K562 (cell line): ENCODE measurements around the gene UBE2O. TPM values are rescaled to one million over a fixed set of nuclear protein-coding genes. Genes with fewer than 3 reads are reported as not detected.

ENCODE experiments used
- ATAC-seq: fragments of 200-7000 bp; cut with Tn5 transposase; 3 replicates; pipeline ENCODE4 v1.9.1; 2020; ENCODE audit warnings: moderate library complexity
- BruUV-seq: library from RNA; stranded (reverse); fragments of 400-500 nt; replicated peaks from 2 replicates; lab custom pipeline; 2021; lab: Mats Ljungman, UMichigan
- CTCF ChIA-PET: fragments of 300-600 bp; formaldehyde crosslinking; extraction: SDS; loops from one replicate; lab custom pipeline; 2021; ENCODE audit warnings: low intra/inter-chr PET ratio; lab: Yijun Ruan, JAX
- POLR2A ChIA-PET: fragments of 300-600, 350-650 bp; sonication (Branson Sonifier 250); formaldehyde crosslinking; extraction: SDS; loops from one replicate; lab custom pipeline; 2021; ENCODE audit warnings: antibody characterized with exemption, inconsistent platforms; lab: Yijun Ruan, JAX
- DNase-seq, 4 experiments: peaks; one replicate each; pipeline versions ENCODE4 v3.0.0 to v3.0.0-alpha.2; 2011 to 2018; ENCODE audit warnings: low spot score in 3 of 4, mixed read lengths in 3 of 4; ENCODE audit errors: extremely low read depth in 1 of 4
- FAIRE-seq: peaks from 2 replicates; lab custom pipeline; 2011; peaks lifted over from hg19 to GRCh38; lab: Jason Lieb, UNC
- H2AFZ ChIP-seq: 2 replicates; pipeline ENCODE4 v1.6.0; 2011; ENCODE audit warnings: low read depth, low read length, control low read depth, inconsistent platforms
- H3K27ac ChIP-seq: fragments of 200-600 bp; 3 replicates; pipeline ENCODE4 v1.8.0; 2011; ENCODE audit warnings: low read depth, mild to moderate bottlenecking, control low read depth, inconsistent platforms, low read length, moderate library complexity, mixed read lengths; ENCODE audit errors: extremely low read depth
- H3K27me3 ChIP-seq, 2 experiments: fragments of 300-600 bp in 1 of 2; 2 replicates in 1 of 2; 3 replicates in 1 of 2; pipeline versions ENCODE4 v1.6.0 to v1.8.0; 2011; ENCODE audit warnings: inconsistent platforms in 2 of 2, low read length in 2 of 2, mild to moderate bottlenecking in 1 of 2, mixed read lengths in 1 of 2, moderate library complexity in 1 of 2; ENCODE audit not compliant: control insufficient read depth in 2 of 2, insufficient read depth in 2 of 2
- H3K36me3 ChIP-seq: fragments of 300-600 bp; 3 replicates; pipeline ENCODE4 v1.8.0; 2011; ENCODE audit warnings: mild to moderate bottlenecking, low read length, inconsistent platforms; ENCODE audit not compliant: control insufficient read depth, insufficient read depth
- H3K4me1 ChIP-seq, 2 experiments: fragments of 200-600 bp in 1 of 2; replicated peaks in 1 of 2; 2 replicates in 1 of 2; 3 replicates in 1 of 2; pipeline versions ENCODE4 v1.5.1 to v1.8.0; 2011; ENCODE audit warnings: inconsistent platforms in 2 of 2, low read length in 2 of 2, mild to moderate bottlenecking in 1 of 2, mixed read lengths in 1 of 2, moderate library complexity in 1 of 2; ENCODE audit not compliant: control insufficient read depth in 2 of 2, insufficient read depth in 2 of 2
- H3K4me2 ChIP-seq: 2 replicates; pipeline ENCODE4 v1.6.1; 2011; ENCODE audit warnings: low read length, control low read depth, inconsistent platforms, mixed read lengths; ENCODE audit not compliant: insufficient read depth
- H3K4me3 ChIP-seq: fragments of 200-600 bp; sonication (generic), shearing (Covaris generic); 2 replicates; pipeline ENCODE4 v1.5.1; 2016; ENCODE audit warnings: control low read depth, inconsistent platforms
- H3K79me2 ChIP-seq: fragments of 200-600 bp; 3 replicates; pipeline ENCODE4 v1.8.0; 2011; ENCODE audit warnings: low read length, inconsistent platforms; ENCODE audit not compliant: control insufficient read depth, insufficient read depth
- H3K9ac ChIP-seq, 2 experiments: 2 replicates each; pipeline versions ENCODE4 v1.6.0 to v1.6.1; 2011; ENCODE audit warnings: low read depth in 2 of 2, low read length in 2 of 2, control low read depth in 1 of 2, inconsistent platforms in 1 of 2, mild to moderate bottlenecking in 1 of 2, mixed read lengths in 1 of 2; ENCODE audit not compliant: insufficient read depth in 1 of 2
- H3K9me1 ChIP-seq: one replicate; pipeline ENCODE4 v1.6.0; 2011; ENCODE audit warnings: inconsistent platforms, mild to moderate bottlenecking, low read length, moderate library complexity; ENCODE audit not compliant: control insufficient read depth, insufficient read depth
- H3K9me3 ChIP-seq: replicated peaks from 2 replicates; pipeline ENCODE4 v1.5.1; 2011; ENCODE audit warnings: low read depth, low read length, inconsistent platforms; ENCODE audit not compliant: control insufficient read depth, insufficient read depth
- H4K20me1 ChIP-seq: replicated peaks from 2 replicates; pipeline ENCODE4 v1.6.1; 2011; ENCODE audit warnings: low read length, inconsistent platforms, mixed read lengths; ENCODE audit not compliant: control insufficient read depth, insufficient read depth
- ETV1 ChIP-seq: fragments of 450-650 bp; conservative IDR thresholded peaks from 2 replicates; pipeline ENCODE4 v1.6.1; 2016; ENCODE audit warnings: missing genetic modification characterization, control low read depth, low read depth, missing compliant biosample characterization
- FOXM1 ChIP-seq, 2 experiments: fragments of 450-650 bp in 1 of 2; sonication (generic) in 1 of 2; formaldehyde crosslinking in 1 of 2; IDR thresholded peaks; 2 replicates each; pipeline versions ENCODE4 v1.6.1 to v1.9.0; 2017 to 2022; ENCODE audit warnings: low read depth in 2 of 2, mild to moderate bottlenecking in 2 of 2, missing genetic modification reagents in 1 of 2, moderate library complexity in 1 of 2
- HMBOX1 ChIP-seq: sonication (generic); IDR thresholded peaks from 2 replicates; pipeline ENCODE4 v1.6.1; 2016
- L3MBTL2 ChIP-seq: fragments of 450-650 bp; IDR thresholded peaks from 2 replicates; pipeline ENCODE4 v1.6.1; 2016; ENCODE audit warnings: mild to moderate bottlenecking, moderate library complexity
- MAFF ChIP-seq: IDR thresholded peaks from 2 replicates; pipeline ENCODE4 v1.6.1; 2012; ENCODE audit warnings: low read length, improper control_type of control experiment
- MAFG ChIP-seq: fragments of 450-650 bp; conservative IDR thresholded peaks from 2 replicates; pipeline ENCODE4 v1.6.1; 2016; ENCODE audit warnings: missing genetic modification characterization, missing compliant biosample characterization
- NFE2 ChIP-seq: IDR thresholded peaks from 2 replicates; pipeline ENCODE4 v1.6.1; 2014; ENCODE audit warnings: antibody characterized with exemption, low read depth
- POLR2A ChIP-seq: fragments of 450-650 bp; conservative IDR thresholded peaks from 2 replicates; pipeline ENCODE4 v1.6.1; 2016
- SMARCA4 ChIP-seq: fragments of 450-650 bp; IDR thresholded peaks from 2 replicates; pipeline ENCODE4 v1.6.1; 2016
- TBP ChIP-seq: optimal IDR thresholded peaks from 2 replicates; pipeline ENCODE3; 2011; ENCODE audit warnings: low read depth, low read length, improper control_type of control experiment
- ZMIZ1 ChIP-seq, 2 experiments: fragments of 150-350 bp in 1 of 2; IDR thresholded peaks; 2 replicates each; pipeline ENCODE4 v1.6.1; 2012 to 2016; ENCODE audit warnings: low read depth in 2 of 2, low read length in 2 of 2, mild to moderate bottlenecking in 1 of 2, moderate library complexity in 1 of 2
- ZNF316 ChIP-seq: fragments of 450-650 bp; IDR thresholded peaks from 2 replicates; pipeline ENCODE4 v1.6.1; 2016
- WGBS: fragments of 100-300 bp; shearing (Covaris generic); methylation state at CpG from one replicate; pipeline ENCODE4 v1.1.6; 2016; ENCODE audit warnings: low coverage, mixed read lengths; ENCODE audit not compliant: insufficient coverage; ENCODE audit errors: missing lambda C conversion rate; 5-methylcytosine and 5-hydroxymethylcytosine counted together
- in situ Hi-C: fragments of 300-500 bp; cut with MboI; formaldehyde crosslinking; loops from 4 replicates; pipeline ENCODE4 v1.15.0; 2018; ENCODE audit warnings: inconsistent platforms, mixed read lengths
- intact Hi-C: fragments of 100-400 bp; cut with micrococcal nuclease; formaldehyde crosslinking; loops from 2 replicates; pipeline ENCODE4 v1.14.2; 2022
- polyA plus RNA-seq, 8 experiments: library from polyadenylated mRNA; depleted of rRNA in 4 of 8; stranded (reverse) in 5 of 8; unstranded in 3 of 8; fragments of >200 nt; fragmentation: Nextera tagmentation in 2 of 8; fragmentation: Illumina TruSeq in 1 of 8; extraction: Ambion mirVana in 2 of 8; extraction: Trizol in 1 of 8; gene quantifications; 2 replicates each; pipeline versions ENCODE4 v1.2.1 to v1.2.3, GENCODE V29; 2011 to 2014; ENCODE audit warnings: inconsistent platforms in 1 of 8, missing spikeins in 1 of 8
- total RNA-seq, 7 experiments: library from RNA; depleted of rRNA in 6 of 7; stranded (reverse); fragments of >200 nt in 6 of 7; fragmentation: Illumina TruSeq in 2 of 7; extraction: Trizol in 2 of 7; gene quantifications; 2 replicates each; pipeline versions ENCODE4 v1.2.1 to v1.2.3, GENCODE V29; 2011 to 2021; ENCODE audit warnings: low replicate concordance in 1 of 7

The UBE2O gene
- total and polyA plus RNA-seq, 9 of the 15 experiments (the other 6 are each of a cell fraction or from before 2014, with no cell fraction given), result 1.6 to 39.7 (median 13.3) TPM

- peaks cover 99% of the 10 kb centered on the region for H3K79me2 ChIP-seq
- ATAC-seq, result peak; percentile 53
- peak in 2 of 4 experiments; percentile 46 to 50 for DNase-seq
- peak overlapping the region; percentile 18 to 83; a peak in 3 of 4 replicates for H3K9ac ChIP-seq
- H3K36me3 ChIP-seq, result peaks cover 12% of the 10 kb centered on the region; the same call in 1 of the 3 replicates
- H3K4me2 ChIP-seq, result peak overlapping the region; percentile 73
- in situ Hi-C loops (no loop called here), intact Hi-C loops (no loop called here)
- FAIRE-seq, result peak; percentile 70
- peaks cover 3% of the 10 kb centered on the region for H3K9me1 ChIP-seq
- ChIA-PET CTCF (interaction anchor here (0.5 to 0.7 kb wide), 2 partner anchors 333 to 370 kb away, joined by 3 to 4 read pairs; partner anchors contain the start of gene SRP68), POLR2A (interaction anchor here (0.6 to 2.7 kb wide), 4 partner anchors 8 to 147 kb away, joined by 3 to 9 read pairs (median 5); no protein-coding TSS in a partner anchor)
- H3K27ac ChIP-seq, result peak overlapping the region; percentile 78
- WGBS, result 44% methylated on average over 7 of the region's 8 CpGs
- no peaks in the 10 kb centered on the region for H3K27me3 ChIP-seq
- peaks cover 61 to 79% of the 10 kb centered on the region in 2 experiments for H3K4me1 ChIP-seq
- peaks cover 25% of the 10 kb centered on the region; the same call in 1 of the 2 replicates for H4K20me1 ChIP-seq
- BruUV-seq, result no TSS peak
- no peak overlapping the region for H3K4me3 ChIP-seq
- H2AFZ ChIP-seq, result no peak overlapping the region
- no peaks in the 10 kb centered on the region for H3K9me3 ChIP-seq
- TF ChIP-seq TBP, result peak; percentile 56
- TF ChIP-seq ZNF316, result peak; percentile 96
- peak; percentile 19; the same call in 1 of the 2 replicates for TF ChIP-seq L3MBTL2
- no peak for TF ChIP-seq ZMIZ1 (IDR thresholded peaks at IDR 0.05; ENCODE audit: low read depth in 2 of 2, low read length in 2 of 2)
- peak; percentile 85 for TF ChIP-seq MAFG (tag)
- TF ChIP-seq ETV1 (tag), result peak; percentile 64; the same call in 1 of the 2 replicates
- TF ChIP-seq MAFF, result peak; percentile 76; the same call in 1 of the 2 replicates
- TF ChIP-seq POLR2A, result peak; percentile 51
- TF ChIP-seq NFE2, result peak; percentile 94
- peak; percentile 43; the same call in 1 of the 2 replicates for TF ChIP-seq HMBOX1
- peak; percentile 19; the same call in 1 of the 2 replicates for TF ChIP-seq FOXM1 (IDR thresholded peaks at IDR 0.05; ENCODE audit: low read depth)
- TF ChIP-seq FOXM1 (CRISPR knock-in tag; IDR thresholded peaks at IDR 0.05; ENCODE audit: low read depth), result no peak
- peak; percentile 75 for TF ChIP-seq SMARCA4
These were observed 10.3 kb downstream of the UBE2O start for GRCh38 chr17:76442341-76443338.
